Measurements from ENCODE around the gene IRF1.

The IRF1 gene

DNA sequence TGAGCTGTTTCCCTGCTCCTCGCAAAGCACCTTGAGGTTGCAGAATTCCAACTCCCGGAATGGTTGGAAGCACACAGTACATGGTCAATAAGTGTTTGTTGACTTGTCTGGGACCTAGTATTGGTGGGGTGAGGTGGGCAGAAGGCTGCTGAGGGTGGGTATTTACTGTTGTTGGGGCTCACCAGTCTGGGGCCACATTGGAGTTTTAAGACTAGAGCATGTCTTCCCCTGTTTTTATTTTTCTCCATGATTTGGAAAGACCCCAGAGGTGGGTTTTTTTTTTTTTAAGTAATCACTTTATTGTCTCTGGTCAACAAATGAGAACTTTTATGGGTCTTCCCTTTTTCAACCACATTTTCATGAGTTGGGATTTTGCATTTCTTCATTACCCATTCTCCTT lies 55.1 kb downstream of the IRF1 start:
- no peak for DNase-seq

DNA sequence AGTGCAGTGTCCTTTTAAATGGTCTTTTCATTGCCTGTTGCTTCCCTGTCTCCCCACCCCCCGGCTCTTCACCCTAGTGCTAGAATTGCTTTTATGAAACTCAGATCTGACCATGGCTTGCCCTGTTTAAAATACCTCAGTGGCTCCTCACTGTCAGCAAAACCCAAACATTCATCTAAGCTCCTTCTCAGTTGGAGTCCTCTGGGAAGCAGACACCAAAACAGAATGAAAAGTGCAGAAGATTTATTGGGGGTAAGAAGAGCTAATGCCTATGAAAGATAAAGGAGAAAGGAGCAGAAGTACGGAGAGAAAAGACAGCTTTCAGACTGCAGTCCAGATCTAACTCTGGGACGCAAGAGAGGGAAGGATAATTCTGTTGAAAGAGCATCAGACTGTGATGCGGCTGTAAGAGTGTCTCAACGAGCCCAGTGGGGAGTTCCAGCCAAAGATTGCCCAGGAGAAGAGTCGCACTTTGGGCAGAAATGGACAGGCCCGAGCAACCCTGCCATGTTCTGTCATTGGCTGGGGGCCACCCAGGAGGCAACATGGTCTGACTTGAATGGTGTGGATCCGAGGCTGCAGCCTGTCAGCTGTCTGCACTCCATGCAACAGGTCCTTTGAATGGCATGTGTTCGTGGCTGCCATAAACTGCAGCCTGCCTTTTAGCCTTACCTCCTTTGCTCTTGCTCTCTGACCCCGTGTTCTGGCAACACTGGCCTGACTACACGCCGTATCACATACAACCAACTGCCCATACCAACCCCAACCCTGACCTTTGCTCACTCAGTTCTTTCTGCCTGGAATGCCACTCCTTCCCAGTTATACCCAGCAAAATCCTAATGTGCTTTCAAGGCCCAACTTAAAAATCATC lies 55.9 kb downstream of the IRF1 start:
- no peak for DNase-seq

DNA sequence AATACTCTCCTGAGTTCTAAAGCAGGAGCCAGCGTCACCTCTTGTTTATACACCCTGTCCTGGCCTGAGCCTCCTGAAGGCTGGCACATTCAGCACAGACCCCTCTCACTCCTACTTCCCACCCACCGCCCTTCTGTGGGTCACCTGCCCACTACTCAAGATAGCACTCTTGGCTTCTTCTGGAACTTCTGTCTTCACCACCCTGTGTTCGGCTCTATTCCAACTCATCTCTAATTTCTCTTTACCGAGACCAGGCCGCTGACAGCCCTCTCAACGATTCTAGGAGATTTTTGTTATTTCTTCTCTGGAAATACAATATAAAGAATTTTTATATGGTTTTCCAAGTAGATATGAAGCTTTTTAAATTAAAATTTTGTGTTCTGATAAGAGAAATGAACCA lies 57.4 kb downstream of the IRF1 start:
- no peak for DNase-seq

DNA sequence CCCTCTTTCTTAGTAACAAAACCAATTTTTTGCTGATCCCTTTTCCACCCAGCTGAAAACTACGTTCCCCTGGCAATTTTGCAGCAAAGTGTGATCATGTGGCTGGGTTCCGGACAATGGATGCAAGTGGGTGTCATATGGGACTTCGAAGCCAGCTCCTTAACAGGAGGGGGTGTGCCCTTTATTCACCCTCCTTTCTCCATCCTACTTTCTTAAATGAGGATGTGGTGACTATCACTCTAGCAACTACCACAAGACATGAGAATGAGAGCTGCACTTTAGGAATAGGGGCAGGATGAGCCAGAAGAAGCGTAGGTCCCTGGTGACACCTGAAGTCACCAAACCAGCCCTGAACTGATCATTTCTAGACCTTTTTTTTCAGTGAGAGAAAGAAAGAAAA lies 58.9 kb downstream of the IRF1 start:
- no peak for DNase-seq
